Kidney capillary endothelial cell (primary cell): ENCODE measurements around the gene ADM5.

ENCODE experiments used
- DNase-seq: peaks from one replicate; pipeline ENCODE4 v3.0.0-alpha.2; 2018; ENCODE audit warnings: low spot score

Gene ADM5

GRCh38 chr19:49658566-49659442 lies 30.6 kb upstream of the ADM5 start:
- DNase-seq, result no peak

- no peak for DNase-seq
Measured at GRCh38 chr19:49660338-49660961, 28.9 kb upstream of the ADM5 start.

- DNase-seq, result no peak
Measured at GRCh38 chr19:49662011-49662410, 27.4 kb upstream of the ADM5 start.

- no peak for DNase-seq
Measured at GRCh38 chr19:49663224-49663623, 26.2 kb upstream of the ADM5 start.

- DNase-seq, result no peak
Measured at GRCh38 chr19:49664171-49665035, 25.0 kb upstream of the ADM5 start.

- no peak for DNase-seq
Measured at GRCh38 chr19:49665036-49665350, 24.4 kb upstream of the ADM5 start.

GRCh38 chr19:49665351-49666119 lies 23.9 kb upstream of the ADM5 start, which contains the start of the genes BCL2L12 and IRF3:
Gene BCL2L12, plus strand, starts transcription at chr19:49665933. Its CDS starts 760 bp downstream, at chr19:49666693.
Gene IRF3, minus strand, starts transcription at chr19:49665857. Its CDS starts 1,019 bp downstream, at chr19:49664838.
- peak; percentile 96 for DNase-seq

- no peak for DNase-seq
Measured at GRCh38 chr19:49666120-49666444, 23.3 kb upstream of the ADM5 start.

GRCh38 chr19:49667473-49667872 lies 21.9 kb upstream of the ADM5 start:
- no peak for DNase-seq

GRCh38 chr19:49669516-49669915 lies 19.9 kb upstream of the ADM5 start:
- no peak for DNase-seq

GRCh38 chr19:49672131-49672919 lies 17.1 kb upstream of the ADM5 start:
- peak; percentile 74 for DNase-seq

- peak; percentile 91 for DNase-seq
Measured at GRCh38 chr19:49676136-49676783, 13.1 kb upstream of the ADM5 start.

- DNase-seq, result peak; percentile 100
Measured at GRCh38 chr19:49676784-49677230, 12.6 kb upstream of the ADM5 start.

GRCh38 chr19:49677231-49677900 lies 12.0 kb upstream of the ADM5 start, which contains the start of gene PRMT1:
Gene PRMT1, plus strand, starts transcription at chr19:49677271. Its CDS starts 10 bp downstream, at chr19:49677281.
- DNase-seq, result no peak

- DNase-seq, result no peak
Measured at GRCh38 chr19:49677901-49678674, 11.3 kb upstream of the ADM5 start.

GRCh38 chr19:49678985-49679770 lies 10.2 kb upstream of the ADM5 start:
- no peak for DNase-seq

- no peak for DNase-seq
Measured at GRCh38 chr19:49679771-49680413, 9.5 kb upstream of the ADM5 start.
